Amniotic stem cell (primary cell): Measurements from ENCODE around the gene NUP85.
A peak's percentile ranks its signal among the peaks of the same experiment; 100 is the strongest.
"Not testable (repeated sequence)": the region's sequence is repeated elsewhere in the genome, so short reads cannot be mapped to it uniquely, and the experiment has no call there.

Experiments used
- DNase-seq: peaks from one replicate; lab custom pipeline; 2025; lab: John Stamatoyannopoulos, UW

The NUP85 gene

DNA sequence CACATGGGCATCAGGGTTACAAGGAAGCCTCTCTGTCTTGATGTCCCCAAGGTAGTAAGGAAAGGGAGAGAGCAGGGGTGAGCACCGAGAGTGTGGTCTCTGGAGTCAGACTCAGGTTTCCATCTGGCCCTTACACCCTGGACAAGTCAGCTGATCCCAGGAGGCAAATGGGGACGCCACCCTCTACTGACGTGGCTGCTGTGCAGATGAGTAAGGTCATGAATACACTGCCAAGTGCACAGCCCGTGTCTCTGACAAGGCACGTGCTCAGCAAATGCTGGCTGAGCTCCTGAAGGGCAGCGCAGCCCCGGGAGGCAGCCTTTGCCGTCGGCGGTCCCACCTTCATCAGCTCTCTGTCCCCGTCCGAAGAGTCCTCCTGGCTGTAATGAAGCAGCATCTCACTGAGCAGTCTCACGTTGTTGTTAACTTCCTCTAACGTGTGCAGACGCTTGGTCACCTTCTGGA lies 36.5 kb downstream of the NUP85 start:
- DNase-seq, result no peak

DNA sequence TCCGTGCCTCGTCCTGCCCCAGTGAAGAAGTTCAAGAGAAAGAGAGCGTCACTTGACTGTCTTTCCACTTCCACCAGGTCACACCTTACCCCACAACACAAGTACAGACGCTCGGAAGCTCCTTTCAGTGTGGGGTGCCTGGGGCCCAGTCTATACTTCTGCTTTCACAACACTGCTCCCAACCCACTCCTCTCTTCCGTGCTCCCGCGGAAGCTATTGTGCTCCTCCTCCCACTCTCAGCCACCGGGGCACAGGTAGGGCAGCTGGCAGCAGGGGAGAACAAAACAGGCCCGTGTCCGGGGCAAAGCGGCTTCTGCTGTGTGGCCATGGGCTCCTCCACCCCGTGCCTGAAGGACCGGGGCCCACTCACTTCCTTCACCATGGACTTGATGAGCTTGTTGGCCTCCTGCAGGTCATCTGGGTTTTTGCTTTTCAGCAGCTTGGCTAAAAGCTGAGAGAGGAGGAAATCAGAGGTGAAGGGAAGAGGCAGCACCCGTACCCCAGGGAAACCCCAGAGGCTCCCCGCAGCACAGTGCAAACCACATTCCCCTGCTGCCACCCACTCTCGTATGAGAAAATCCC lies 37.1 kb downstream of the NUP85 start:
- no peak for DNase-seq

DNA sequence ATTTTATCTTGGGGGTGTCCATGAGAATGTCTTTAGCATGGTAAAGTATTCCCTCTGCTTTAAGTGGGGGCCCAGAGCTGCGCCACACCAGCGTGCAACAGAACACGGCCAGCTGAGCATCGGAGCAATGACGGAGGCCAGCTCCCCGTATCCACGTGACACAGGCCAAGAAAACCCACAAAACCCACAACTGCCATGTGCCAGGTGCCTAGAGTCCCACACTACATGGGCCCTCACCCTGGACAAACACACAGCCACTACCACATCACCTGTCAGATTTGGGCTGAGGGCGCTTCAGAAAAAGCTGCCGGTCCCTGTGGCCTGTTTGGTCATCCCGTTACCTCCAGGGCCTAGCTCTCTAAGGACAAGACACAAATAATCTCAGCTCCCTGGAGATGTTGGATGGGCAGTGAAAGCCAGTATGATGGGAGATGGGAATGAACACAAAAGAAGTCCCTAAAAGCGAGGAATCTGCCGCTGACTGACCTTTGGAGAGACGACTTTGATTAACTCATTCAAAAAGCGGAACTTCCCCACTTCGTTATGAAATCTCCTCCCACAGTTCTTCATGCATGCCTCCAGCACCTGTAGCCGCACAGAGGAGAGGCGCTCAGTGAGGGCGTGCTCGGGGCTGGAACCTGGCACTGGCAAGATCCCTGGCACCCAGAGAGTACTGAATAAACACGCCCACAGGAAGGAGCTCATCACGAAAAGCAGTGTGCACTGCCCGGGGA lies 38.8 kb downstream of the NUP85 start:
- DNase-seq, result no peak

DNA sequence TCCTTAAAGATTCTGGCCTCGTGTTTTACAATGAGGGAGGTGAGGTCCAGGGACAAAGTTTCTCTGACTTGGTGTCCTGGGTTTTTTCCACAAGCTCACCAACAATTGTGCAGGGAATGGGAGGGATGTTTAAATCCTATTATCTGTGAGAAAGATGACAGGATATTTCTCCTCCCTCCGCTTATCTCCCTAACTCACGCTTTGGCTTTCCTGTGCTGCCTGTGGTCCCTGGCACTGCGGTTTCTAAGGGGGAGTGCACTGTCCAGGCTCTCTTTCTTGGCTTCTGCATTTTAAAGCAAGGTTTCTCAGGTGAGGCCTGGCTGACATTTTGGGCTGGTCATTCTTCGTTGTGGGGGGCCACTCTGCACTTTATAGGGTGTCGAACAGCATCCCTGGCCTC lies 39.5 kb downstream of the NUP85 start:
- no peak for DNase-seq

DNA sequence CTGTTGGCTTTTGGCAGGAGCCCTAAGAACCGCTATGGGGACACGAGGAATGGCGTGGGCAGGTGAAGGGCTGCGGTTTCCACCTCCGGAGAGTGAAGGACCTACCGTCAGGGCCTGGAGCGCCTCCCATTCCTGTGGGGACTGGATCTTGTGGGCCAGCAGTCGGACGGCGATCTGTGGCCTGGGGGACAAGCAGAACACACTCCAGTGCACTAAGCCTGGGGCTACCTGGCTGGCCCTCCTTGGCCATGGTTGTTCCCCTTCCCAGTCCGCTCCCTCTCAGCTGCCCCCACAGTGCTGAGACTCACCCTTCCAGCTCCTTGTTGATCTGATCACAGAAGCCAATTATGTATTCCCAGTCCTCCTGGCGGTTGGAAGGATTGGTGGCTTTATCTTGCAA lies 40.9 kb downstream of the NUP85 start:
- DNase-seq, result no peak

DNA sequence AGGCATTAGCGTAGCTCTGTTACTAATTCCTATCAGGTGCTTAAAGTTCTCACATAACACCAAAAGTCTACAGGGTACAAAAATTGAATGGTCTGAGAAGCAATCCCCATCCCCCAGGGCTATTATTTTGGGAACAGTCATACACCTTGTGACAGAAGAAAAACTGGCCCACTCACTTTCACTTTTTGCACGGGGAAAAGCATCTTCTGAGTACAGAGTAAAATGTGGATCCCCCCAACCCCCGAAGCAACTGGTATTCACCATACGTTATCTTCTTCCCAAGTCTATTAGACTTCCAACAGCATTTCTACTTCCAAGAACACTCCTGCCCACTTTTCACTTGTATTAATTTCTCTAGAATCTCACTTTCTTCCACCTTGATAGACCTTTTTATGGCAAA lies 44.1 kb downstream of the NUP85 start:
- DNase-seq, result no peak

DNA sequence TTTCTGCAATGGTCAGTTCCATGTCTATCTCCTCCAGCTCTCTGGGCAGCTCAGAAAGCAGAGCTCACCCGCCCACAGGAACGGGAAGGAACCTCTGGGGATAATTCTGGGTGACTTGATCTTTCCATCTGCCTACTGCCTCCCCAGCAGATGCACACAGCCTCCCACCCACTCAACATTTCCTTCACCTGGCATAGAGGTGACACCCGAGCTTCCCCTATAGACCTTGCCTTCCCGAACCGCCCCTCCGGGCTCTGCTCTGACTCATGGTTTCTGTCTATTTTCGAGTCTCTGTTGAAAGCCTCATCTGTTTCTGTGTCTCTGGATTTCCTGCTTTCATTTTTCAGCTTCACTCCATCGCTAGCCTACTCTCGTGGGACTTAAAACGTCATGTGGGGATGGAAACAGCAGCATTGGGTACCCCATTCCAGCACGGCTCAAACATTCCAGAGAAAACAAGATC lies 44.6 kb downstream of the NUP85 start:
- no peak for DNase-seq

DNA sequence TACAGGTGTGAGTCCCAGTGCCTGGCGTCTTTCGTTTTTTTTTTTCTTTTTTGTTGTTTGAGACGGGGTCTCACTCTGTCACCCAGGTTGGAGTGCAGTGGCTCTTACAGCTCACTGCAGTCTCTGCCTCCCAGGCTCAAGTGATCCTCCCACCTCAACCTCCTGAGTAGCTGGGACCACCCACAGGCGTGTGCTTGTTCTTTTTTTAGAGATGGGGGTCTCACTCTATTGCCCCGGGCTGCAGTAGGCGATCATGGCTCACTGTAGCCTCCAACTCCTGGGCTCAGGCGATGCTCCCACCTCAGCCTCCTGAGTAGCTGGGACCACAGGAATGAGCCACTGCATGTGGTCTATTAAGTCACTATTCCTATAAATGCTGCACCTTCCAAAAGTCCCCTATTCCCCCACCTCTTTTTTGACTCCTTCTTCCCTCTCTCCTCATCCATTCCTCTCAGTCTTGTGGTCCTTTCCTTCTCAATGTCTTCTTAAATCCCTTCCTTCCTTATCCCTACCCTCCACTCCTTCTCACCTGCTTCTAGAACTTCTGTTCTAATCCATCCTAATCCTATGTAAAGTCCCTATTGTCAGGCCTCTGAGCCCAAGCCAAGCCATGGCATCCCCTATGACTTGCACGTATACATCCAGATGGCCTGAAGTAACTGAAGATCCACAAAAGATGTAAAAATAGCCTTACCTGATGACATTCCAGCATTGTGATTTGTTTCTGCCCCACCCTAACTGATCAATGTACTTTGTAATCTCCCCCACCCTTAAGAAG lies 46.7 kb downstream of the NUP85 start:
- DNase-seq, result no peak

DNA sequence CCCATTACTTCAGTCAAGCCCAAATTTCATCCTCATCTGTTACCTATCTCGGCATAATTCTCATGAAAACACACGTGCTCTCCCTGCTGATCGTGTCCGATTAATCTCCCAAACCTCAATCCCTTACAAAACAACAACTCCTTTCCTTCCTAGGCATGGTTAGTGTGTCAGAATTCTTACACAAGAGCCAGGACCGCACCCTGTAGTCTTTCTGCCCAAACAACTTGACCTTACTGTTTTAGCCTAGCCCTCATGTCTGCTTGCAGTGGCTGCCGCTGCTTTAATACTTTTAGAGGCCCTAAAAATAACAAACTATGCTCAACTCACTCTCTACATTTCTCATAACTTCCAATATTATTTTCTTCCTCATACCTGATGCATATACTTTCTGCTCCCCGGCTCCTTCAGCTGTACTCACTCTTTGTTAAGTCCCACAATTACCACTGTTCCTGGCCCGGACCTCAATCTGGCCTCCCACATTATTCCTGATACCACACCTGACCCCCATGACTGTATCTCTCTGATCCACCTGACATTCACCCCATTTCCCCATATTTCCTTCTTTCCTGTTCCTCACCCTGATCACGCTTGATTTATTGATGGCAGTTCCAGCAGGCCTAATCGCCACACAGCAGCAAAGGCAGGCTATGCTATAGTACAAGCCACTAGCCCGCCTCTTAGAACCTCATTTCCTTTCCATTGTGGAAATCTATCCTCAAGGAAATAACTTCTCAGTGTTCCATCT lies 50.6 kb downstream of the NUP85 start:
- DNase-seq, result not testable (repeated sequence)

DNA sequence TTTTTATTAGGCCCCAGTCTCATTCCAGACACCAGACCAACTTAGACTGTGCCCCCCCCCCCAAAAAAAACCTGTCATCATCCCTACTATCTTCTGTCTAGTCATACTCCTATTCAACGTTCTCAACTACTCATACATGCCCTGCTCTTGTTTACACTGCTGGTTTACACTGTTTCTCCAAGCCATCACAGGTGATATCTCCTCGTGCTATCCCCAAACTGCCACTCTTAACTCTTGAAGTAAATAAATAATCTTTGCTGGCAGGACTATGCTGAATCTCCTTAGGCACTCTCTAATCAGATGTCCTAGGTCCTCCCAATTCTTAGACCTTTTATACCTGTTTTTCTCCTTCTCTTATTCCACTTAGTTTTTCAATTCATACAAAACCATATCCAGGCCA lies 51.7 kb downstream of the NUP85 start:
- not testable (repeated sequence) for DNase-seq

DNA sequence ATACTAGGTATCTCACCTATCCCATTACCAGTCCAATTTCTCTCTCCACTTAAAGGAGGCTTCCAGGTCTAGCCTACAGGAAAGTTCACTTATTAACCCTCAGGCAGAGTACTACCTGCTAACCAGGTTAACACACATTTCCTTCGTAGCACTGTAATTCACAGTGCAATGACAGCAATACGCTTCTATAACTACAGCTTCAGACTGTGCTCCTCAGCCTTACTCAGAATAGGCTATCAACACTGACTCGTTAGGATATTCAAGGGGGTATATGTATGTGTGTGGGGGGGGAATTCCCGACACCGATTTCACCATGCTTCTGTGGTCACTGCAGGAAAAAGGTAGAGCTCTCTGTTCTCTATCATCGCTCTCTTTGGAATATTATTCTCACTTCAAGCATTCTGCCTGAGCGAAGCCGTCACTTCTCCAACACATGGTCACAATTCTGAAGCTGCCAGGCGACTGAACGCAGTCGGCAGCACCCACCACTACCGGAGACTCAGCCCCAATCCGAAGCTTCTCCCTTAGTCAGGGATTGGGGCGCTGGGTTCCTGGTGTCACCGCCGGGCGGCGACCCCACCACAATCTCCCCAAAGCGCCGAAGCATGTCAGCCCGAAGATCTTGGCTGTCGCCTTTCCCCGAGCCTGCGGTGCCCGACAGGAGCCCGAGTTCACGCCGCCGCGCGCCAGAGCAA lies 55.3 kb downstream of the NUP85 start:
- no peak for DNase-seq

DNA sequence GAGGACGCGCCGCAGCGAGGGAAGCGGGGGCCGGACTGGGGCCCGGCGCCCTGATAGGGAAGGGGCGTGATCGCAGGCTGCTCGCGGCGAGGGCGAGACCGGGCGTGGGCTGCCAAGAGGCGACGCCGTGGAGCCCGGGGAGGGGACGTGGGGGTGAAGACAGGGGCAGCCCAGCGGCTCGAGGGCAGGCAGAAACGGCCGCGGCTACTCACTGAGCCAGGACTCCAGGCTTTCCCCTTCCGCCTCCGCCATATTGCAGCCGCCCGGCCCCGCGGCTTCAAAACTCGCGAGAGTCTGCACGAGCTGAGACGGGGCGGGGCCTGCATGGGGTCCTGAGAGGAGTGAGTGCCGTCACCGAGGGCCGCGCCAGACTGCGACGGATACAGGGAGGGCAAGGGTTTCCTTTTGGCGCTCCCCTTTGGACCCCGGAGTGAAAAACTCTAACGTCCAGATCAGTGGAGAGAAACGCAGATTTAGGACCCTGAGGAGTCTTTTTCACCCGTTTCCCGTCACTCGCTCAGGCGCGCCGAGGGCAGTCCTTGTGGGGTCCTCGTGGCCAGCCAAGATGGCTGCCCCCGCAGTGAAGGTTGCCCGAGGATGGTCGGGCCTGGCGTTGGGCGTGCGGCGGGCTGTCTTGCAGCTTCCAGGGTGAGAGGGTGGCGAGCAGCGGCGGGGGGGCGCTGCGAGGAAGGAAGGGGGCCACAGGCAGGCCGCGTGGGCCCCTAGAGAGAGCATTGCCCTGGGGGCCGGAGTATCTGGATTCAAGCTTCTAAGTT lies 56.0 kb downstream of the NUP85 start, which contains the start of the genes GGA3 and MRPS7:
Gene GGA3, minus strand, starts transcription at position 271 of the 776 bp plus-strand sequence. Its CDS starts 19 bp downstream, at position 252.
Gene MRPS7, plus strand, starts transcription at position 544 of the 776 bp plus-strand sequence. Its CDS starts 22 bp downstream, at position 566.
- DNase-seq, result peak; percentile 93

DNA sequence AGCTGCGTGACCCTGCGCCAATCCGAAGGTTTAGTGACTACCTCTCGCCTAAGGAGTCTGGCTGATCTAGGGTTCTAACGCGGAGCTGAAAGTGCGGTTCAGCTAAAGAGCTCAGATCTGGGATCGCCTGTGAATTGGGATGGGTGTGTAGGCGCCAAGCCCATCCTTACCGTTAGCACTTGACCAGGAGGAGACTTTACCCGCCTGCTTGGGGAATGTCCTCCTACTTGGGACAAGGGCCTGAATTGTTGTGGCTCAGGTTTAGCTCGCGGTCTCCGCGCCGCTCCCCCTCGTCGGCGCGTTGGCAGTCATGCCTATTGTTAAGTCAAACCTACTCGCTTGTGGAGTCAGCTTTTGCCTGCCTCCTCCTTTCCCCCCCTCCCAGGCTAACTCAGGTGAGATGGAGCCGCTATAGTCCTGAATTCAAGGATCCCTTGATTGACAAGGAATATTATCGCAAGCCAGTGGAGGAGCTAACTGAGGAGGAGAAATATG lies 56.7 kb downstream of the NUP85 start:
- DNase-seq, result no peak

DNA sequence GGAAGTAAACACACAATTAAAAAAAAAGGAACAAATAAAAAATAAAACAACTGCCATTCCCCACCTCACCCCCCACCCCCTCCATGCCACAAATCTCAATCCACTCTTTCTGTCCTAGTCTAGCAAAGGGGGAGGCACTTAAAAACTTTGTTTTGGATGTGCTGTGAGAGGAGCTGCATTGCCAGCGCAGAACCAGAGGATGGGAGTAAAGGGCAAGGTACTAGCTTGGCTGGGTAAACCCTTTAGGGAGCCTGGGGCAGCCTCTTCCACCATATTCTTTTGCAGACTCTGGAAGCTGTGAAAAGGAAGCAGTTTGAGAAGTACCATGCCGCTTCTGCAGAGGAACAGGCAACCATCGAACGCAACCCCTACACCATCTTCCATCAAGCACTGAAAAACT lies 57.6 kb downstream of the NUP85 start:
- no peak for DNase-seq

DNA sequence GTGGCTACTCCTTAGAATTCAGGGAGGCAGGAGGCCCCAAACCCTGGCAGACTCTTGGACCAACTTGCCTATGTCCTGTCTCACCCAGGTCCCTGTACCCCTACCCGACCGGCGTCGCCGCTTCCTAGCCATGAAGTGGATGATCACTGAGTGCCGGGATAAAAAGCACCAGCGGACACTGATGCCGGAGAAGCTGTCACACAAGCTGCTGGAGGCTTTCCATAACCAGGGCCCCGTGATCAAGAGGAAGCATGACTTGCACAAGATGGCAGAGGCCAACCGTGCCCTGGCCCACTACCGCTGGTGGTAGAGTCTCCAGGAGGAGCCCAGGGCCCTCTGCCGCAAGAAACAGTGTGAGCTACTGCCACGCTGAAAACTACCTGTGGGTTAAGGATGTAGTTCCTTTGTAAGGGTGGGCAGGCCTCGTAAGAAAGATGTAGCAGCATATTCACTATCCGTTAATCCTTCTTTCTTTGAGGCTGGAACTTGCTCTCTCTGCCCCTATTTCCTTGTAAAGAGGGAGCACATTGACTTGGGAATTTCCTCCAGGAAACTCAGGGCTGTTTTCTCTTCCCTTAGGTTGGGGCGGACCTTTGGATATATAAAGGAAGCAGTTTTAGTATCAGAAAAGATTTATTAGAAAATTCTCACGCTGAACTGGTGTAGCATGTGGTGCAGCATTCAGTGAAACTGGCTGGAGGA lies 60.3 kb downstream of the NUP85 start:
- DNase-seq, result no peak

DNA sequence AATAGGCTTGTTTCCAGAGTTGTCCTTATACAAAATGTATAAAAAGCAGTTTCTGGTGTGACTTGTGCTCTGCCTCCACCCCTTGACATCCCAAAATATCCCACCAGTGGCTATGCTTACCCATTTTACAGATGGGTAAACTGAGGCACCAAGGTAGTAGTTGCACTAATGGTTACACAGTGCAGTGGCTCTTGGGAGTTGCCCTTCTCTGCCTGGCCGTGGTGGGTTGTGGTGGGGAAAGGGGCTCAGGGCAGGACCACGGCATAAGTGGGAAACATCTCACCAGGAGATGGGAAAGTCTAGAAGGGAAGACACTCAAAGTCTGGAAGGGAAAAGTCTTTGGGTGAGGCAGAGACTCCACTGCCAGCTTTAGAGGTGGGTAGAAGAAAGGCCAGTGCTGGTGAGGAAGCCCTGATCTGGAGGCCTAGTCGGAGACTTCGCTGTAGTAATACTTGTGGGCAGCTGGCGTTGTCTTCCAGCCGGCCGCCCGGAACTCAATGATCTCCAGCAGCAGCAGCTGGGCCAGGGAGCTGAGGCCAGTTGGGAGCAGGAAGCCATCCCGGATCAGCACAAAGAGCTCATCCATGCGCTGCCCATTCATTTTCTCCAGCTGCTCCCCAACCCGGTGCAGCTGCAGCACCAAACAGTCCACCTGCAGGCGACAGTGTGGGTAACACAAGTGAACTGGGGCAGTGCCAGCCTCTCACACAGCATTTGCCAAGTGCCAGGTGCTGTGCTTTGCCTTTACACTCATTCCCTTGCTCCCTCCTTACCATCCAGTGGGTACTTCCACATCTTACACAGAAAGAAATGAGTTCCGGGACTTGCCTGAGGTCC lies 61.1 kb downstream of the NUP85 start:
- DNase-seq, result no peak

DNA sequence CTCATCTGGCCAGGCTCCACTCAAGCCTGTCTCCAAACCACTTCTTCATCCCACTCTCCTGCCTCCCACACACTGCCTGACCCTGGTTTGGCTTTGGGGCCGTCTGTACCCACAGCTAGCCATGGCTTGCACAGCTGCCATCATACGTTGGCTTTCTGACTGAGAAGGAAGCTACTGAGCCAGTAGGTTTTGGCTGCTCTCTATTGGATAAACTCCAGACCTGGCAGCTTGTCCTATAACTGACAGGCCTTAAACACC lies 61.6 kb downstream of the NUP85 start:
- DNase-seq, result no peak

DNA sequence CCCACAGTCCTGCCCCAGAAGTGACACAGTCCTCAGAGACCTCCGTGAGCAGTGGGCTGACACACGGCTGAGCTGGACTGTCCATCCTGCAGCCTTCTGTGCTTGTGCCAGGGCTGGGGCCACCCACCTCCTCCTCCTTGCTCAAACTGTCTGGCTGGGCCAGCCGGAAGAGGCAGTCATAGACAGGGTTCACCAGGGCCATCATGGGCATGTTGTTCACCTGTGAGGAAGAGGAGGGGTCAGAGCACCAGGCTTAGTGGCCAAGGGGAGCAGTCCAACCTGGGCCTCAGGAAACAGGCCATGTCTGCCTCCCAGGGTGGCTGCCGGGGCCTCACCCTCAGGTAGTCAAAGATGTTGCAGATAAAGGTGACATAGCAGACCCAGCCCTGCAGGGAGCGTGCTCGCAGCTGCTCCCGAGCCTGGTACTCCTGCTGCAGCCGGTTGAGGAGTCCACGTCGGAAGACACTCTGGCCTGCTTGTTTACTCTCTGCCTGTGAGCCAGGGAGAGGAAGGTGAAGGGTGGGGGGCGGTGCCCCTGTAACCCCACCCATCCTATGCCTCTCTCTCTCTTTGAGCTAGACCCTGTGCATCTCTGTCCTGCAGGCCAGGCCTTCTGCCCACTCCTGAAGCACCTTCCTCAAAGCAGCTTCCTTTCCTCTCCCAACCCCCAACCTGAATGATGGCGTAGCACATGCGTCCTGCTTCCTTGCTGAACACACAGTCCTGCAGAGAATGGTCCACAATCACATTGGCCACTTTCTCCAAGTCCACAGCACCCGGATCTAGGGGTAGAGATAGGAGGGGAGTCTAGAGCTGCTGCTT lies 62.1 kb downstream of the NUP85 start:
- no peak for DNase-seq
